ENCODE results near the gene DGKI. TPM values are rescaled to one million over a fixed set of nuclear protein-coding genes. Genes with fewer than 3 reads are reported as not detected.

The DGKI gene
- total RNA-seq, 1 experiment from 2014 or later = not detected

DNA sequence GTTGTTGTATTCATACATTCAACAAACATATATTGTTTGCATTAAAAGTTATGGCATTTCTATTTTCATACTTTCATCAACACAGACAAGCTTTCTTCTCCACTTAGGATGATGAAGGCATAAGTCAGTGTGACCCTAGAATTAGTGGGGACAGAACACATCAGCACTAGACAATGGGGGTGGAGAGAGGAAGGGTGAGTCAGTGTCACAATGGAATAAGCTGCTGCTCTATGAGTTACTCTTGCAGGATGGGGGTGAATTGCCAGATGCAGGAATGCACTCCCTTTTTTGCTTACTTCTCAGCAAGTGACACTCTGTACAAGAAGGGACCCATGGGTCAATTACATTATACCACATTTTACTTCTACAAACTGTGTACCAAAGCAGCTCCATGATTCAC is 74.0 kb downstream of the DGKI start:
- CTCF ChIA-PET = no interaction called here
- intact Hi-C loops (cut with micrococcal nuclease; ENCODE audit: unreplicated experiment) (no loop called here), in situ Hi-C loops (cut with HindIII; ENCODE audit: low pct_unique_long_range_greater_than_20kb, low sequenced_read_pairs) (no loop called here)
- TF ChIP-seq POLR2AphosphoS5 (IDR thresholded peaks at IDR 0.05; ENCODE audit: low read depth, low read length) = no peak
- TF ChIP-seq, protein P1, sequence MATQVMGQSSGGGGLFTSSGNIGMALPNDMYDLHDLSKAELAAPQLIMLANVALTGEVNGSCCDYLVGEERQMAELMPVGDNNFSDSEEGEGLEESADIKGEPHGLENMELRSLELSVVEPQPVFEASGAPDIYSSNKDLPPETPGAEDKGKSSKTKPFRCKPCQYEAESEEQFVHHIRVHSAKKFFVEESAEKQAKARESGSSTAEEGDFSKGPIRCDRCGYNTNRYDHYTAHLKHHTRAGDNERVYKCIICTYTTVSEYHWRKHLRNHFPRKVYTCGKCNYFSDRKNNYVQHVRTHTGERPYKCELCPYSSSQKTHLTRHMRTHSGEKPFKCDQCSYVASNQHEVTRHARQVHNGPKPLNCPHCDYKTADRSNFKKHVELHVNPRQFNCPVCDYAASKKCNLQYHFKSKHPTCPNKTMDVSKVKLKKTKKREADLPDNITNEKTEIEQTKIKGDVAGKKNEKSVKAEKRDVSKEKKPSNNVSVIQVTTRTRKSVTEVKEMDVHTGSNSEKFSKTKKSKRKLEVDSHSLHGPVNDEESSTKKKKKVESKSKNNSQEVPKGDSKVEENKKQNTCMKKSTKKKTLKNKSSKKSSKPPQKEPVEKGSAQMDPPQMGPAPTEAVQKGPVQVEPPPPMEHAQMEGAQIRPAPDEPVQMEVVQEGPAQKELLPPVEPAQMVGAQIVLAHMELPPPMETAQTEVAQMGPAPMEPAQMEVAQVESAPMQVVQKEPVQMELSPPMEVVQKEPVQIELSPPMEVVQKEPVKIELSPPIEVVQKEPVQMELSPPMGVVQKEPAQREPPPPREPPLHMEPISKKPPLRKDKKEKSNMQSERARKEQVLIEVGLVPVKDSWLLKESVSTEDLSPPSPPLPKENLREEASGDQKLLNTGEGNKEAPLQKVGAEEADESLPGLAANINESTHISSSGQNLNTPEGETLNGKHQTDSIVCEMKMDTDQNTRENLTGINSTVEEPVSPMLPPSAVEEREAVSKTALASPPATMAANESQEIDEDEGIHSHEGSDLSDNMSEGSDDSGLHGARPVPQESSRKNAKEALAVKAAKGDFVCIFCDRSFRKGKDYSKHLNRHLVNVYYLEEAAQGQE (IDR thresholded peaks at IDR 0.05; ENCODE audit: insufficient read depth in 1 of 2, low read depth in 2 of 2, low read length in 1 of 2) = no peak
- BruUV-seq (replicated peaks) = no TSS peak
- no peak overlapping the region for H3K4me3 ChIP-seq (ENCODE audit: low read depth in 2 of 2, low read length in 2 of 2)
- no peak overlapping the region for H3K27ac ChIP-seq (ENCODE audit: low read length)
- POLR2A ChIA-PET = no interaction called here
- DNase-seq (ENCODE audit: low read depth, low spot score) (peak; percentile 84), ATAC-seq (no peak)
- H3K4me1 ChIP-seq (ENCODE audit: control insufficient read depth, insufficient read depth, low read length) = no peaks in the 10 kb centered on the region
- 0 out of 2 replicates have a peak, but pooled peaks cover 2% of the 10 kb centered on the region for H3K27me3 ChIP-seq (ENCODE audit: control insufficient read depth, insufficient read depth, low read length)
- no peaks in the 10 kb centered on the region for H3K9me3 ChIP-seq (ENCODE audit: control insufficient read depth, insufficient read depth, low read depth, low read length)
- no peaks in the 10 kb centered on the region for H3K36me3 ChIP-seq (ENCODE audit: control insufficient read depth, insufficient read depth, low read length)

DNA sequence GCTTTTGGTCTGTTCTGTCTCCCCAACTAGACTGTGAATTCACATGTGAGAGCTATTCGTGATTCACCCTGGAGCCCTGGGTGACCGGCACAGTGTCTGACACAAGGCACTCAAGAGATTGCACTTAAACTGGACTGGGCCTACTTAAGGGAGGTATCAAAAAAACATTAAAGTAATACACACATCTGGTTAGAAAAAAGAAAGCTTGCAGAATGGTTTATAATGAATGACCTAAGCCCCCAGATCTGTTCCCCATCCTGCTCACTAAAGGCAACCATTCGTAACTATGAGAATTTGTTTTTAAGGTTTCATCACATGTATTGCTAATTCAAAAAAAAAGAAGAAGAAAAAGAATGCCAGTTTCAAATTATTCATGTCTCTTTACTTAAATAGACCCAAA is 74.5 kb downstream of the DGKI start:
- DNase-seq (ENCODE audit: low read depth, low spot score) (peak; percentile 42), ATAC-seq (no peak)
- Histone ChIP-seq H3K4me1 (ENCODE audit: control insufficient read depth, insufficient read depth, low read length) (no peaks in the 10 kb centered on the region), H3K9me3 (ENCODE audit: control insufficient read depth, insufficient read depth, low read depth, low read length) (no peaks in the 10 kb centered on the region), H3K27me3 (ENCODE audit: control insufficient read depth, insufficient read depth, low read length) (0 out of 2 replicates have a peak, but pooled peaks cover 2% of the 10 kb centered on the region), H3K4me3 (ENCODE audit: low read depth in 2 of 2, low read length in 2 of 2) (no peak overlapping the region), H3K36me3 (ENCODE audit: control insufficient read depth, insufficient read depth, low read length) (no peaks in the 10 kb centered on the region), H3K27ac (ENCODE audit: low read length) (no peak overlapping the region)
- intact Hi-C loops (cut with micrococcal nuclease; ENCODE audit: unreplicated experiment) = no loop called here
- CTCF ChIA-PET = no interaction called here
- no TSS peak for BruUV-seq (replicated peaks)
- POLR2A ChIA-PET = no interaction called here
- in situ Hi-C loops (cut with HindIII; ENCODE audit: low pct_unique_long_range_greater_than_20kb, low sequenced_read_pairs) = no loop called here
- no peak for TF ChIP-seq TCF7L2 (IDR thresholded peaks at IDR 0.05; ENCODE audit: low read depth, low read length)
- TF ChIP-seq POLR2AphosphoS5 (IDR thresholded peaks at IDR 0.05; ENCODE audit: low read depth, low read length) = no peak
- TF ChIP-seq, protein P2, sequence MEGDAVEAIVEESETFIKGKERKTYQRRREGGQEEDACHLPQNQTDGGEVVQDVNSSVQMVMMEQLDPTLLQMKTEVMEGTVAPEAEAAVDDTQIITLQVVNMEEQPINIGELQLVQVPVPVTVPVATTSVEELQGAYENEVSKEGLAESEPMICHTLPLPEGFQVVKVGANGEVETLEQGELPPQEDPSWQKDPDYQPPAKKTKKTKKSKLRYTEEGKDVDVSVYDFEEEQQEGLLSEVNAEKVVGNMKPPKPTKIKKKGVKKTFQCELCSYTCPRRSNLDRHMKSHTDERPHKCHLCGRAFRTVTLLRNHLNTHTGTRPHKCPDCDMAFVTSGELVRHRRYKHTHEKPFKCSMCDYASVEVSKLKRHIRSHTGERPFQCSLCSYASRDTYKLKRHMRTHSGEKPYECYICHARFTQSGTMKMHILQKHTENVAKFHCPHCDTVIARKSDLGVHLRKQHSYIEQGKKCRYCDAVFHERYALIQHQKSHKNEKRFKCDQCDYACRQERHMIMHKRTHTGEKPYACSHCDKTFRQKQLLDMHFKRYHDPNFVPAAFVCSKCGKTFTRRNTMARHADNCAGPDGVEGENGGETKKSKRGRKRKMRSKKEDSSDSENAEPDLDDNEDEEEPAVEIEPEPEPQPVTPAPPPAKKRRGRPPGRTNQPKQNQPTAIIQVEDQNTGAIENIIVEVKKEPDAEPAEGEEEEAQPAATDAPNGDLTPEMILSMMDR (IDR thresholded peaks at IDR 0.05) = no peak
- TF ChIP-seq SIN3A (IDR thresholded peaks at IDR 0.05; ENCODE audit: borderline replicate concordance, insufficient read depth, low read depth, low read length) = no peak
- TF ChIP-seq, protein P1 (IDR thresholded peaks at IDR 0.05; ENCODE audit: insufficient read depth in 1 of 2, low read depth in 2 of 2, low read length in 1 of 2) = no peak
